Cortex of kidney (tissue), 1 donor: ENCODE measurements around the gene SERPINA5.
"Not testable (repeated sequence)": the region's sequence is repeated elsewhere in the genome, so short reads cannot be mapped to it uniquely, and the experiment has no call there.

ENCODE experiments used
- DNase-seq: peaks from one replicate; lab custom pipeline; 2025; lab: John Stamatoyannopoulos, UW

The SERPINA5 gene

DNA sequence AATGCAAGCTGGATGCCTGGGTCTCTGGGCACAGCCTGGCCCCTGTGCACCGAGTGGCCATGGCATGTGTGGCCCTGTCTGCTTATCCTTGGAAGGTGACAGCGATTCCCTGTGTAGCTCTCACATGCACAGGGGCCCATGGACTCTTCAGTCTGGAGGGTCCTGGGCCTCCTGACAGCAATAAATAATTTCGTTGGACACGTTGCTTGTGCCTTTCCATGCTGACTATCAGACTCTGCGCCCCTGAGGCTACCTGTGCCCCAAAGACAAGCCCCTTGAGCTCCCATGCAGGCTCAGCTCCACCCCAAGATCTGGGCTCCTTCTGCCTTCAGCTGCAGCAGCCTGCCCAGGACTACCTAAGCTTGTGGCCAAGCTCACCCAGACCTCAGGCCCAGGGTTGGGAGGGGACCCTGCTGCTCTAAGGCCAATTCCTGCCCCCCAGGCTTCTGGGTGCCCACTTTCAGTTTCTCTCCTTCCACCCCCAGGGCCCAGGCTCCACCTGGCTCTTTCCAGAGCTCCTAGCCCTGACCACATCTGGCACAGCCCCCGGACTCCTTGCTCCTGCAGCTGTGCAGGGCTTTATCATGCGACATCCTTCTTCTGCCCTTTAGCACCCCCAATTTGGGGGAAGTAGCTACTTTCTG is 42.8 kb downstream of the SERPINA5 start:
- no peak for DNase-seq

DNA sequence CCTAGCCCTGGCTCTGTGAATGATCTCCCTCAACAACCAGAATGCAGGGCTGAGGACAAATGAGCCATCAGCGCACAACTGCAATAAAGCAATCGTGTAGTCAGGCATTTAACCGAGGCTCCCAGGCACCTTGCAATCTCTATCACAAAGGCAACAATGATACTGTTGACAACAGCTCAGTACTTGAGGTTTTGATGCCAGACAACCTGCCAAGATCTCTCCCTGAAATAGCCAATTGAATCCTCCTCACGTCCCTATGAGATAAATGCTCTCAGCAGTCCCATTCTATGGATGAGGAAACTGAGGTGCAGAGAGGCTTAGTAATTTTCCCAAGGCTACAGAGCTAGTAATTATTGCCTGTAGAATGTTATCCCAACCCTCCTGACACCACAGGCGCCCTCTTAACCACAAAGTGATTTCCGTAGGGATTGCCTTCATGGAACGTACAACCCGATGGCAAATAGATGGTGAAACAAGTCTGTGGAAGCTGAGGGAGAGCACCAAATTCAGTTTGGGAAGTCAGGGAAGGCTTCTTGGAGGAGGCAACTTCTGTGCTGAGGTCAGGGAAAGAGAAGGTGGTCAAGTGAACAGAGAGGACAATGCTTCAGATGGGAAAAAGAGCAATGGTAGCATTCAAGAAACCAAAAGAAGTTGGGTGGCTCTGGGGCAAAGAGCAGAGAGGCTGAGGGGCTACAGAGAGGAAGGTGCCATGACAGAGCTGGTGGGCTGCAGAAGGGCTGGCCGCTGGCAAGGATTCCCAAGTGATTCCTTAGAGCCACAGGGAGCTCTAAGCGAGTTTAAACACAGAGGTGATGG is 43.5 kb downstream of the SERPINA5 start:
- no peak for DNase-seq

DNA sequence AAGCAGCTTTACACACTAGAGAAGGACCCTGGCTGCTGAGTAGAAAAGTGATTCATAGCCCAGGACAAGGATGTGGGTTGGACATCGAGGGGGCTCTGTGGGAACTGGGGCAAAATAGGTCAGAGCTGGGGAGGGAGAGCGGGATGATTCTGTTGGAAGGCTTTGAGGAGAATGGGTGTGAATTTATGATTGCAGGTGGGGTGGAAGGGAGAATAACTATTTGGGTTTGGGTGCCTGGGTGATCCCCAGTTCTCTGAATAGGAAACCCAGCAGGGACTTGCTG is 44.1 kb downstream of the SERPINA5 start:
- DNase-seq: no peak

DNA sequence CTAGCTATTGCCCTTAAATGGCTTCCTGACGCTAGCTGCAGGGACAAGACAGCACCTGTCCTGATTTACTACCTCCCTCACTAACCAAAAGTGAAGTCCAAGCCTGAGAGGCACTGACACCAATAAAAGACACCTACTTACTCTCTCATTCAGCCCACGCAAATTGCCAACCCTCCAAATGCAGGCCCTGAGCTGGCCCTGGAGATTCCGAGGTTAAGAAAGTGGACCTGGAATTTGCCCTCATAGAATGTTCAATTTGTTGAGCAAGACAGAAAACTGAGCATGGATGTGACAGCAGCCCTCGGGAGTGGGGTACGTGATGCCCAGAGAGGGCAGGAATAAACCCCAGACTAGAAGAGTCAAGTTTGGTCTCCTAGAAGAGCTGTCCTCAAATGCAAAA is 47.4 kb downstream of the SERPINA5 start:
- DNase-seq: no peak

DNA sequence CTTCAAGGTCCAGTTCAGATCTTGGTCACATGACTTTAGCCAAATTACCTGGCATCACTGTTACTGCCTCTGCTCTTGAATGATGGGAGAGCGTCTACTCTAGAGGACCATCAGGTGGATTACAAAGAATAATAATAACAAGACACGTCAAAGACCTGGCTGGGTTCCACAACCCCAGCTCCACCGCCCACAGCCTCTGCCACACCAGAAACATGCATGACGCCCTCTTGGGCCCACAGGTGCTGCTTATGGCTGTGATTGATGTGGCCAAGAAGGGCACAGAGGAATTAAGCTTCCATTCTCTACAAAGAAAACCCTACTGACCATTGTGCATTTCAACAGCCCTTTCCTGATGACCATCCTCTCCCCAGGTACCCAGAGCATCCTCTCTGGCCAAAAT is 49.2 kb downstream of the SERPINA5 start:
- no peak for DNase-seq

DNA sequence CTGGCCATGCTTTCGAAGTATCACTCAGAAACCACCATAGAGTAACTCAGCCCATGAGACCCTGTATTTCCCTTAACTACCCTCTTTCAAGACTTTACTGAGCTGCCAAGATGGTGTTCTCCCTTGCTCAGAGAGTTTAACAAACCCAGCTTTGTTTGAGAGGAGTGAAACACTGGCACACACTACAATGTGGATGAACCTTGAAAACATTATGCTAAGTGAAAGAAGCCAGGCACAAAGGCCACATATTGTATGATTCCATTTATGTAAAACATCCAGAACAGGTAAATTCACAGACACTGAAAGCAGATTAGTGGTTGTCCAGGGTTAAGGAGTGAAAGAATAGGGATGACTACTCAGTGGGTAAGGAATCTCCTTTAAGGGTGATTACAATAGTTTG is 49.8 kb downstream of the SERPINA5 start:
- no peak for DNase-seq

DNA sequence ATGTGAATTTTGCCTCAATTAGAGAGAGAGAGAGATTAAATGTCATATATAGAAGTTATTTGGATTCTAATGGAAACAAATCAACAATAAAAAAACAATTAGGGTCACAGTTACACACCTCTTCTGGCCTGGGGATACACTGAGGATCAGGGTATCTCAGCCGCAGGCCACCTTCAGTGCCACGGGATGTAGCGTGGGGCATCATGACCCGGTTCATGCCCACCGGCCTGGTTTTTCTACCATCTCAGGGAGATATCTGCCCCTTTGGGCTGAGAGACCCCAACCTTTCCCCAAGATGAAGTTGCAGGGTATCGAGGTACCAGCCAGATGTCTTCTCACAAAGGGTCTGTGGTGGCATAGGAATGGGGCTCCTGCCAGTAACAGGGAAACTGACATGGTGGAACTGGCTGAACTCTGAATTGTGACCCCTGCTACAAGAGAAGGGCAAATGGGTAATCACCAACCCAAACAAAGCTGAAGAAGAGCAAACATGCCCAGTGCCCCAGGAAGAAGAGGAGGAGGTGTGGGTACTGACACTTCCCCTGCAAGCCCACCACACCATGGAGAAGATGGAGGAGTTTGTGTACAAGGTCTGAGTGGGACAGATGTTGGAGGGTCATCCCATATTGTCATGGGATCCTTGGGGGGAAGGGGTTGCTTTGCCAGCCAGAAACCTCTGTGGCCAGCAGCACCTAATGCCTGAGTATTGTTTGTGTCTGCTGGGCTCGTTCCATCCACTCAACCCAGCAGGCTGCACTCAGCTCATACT is 50.5 kb downstream of the SERPINA5 start:
- no peak for DNase-seq

DNA sequence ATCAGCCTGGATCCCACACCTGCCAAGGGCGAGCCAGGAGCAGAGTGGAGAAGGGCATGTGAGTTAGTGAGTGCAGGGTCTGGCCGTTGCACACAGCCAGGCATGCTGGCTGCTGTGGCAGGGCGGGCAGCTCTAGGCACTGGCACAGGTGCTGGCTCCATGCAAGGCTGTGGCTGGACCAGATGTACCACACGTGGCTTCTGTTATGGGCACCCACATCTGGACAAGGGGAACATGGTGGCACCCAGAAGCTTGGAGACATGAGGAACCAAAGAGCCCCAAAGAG is 51.0 kb downstream of the SERPINA5 start:
- DNase-seq: no peak

DNA sequence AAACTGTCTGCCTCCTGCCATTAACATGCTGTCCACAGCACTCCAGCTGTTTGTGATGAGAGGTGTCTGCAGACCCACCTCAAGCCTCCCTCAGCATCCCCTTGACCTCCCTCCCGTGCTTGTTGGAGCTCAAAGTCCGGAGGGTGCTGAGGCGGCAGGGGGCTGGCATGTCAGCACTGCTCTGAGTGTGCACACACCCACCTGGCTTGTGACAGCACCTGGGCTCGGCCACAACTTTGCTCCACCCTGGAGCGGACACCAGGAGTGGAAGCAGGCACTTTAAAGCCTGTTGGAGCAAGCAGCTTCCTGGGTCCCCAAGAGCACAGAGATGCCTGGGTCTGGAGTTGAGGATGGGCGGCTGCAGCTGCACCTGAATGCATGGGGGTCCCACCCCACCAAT is 51.9 kb downstream of the SERPINA5 start:
- no peak for DNase-seq

DNA sequence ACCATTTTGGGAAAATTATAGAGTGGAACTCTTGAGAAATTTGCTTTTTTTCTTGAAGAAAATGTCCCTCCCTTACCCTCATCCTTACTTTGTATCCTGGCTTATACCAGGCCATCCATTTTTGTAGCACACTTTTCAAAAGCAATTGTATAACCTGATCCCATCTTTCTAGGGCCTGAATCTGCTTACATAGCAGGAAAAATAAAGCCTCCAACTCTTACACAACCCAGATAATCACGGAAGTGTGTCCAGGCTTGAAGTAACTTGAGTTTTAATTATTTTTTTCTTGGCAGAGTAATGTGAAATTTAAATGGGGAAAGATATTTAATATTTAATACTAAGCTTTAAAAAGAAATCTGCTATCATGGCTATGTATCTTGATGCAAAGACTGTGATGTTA is 53.9 kb downstream of the SERPINA5 start:
- DNase-seq: no peak

DNA sequence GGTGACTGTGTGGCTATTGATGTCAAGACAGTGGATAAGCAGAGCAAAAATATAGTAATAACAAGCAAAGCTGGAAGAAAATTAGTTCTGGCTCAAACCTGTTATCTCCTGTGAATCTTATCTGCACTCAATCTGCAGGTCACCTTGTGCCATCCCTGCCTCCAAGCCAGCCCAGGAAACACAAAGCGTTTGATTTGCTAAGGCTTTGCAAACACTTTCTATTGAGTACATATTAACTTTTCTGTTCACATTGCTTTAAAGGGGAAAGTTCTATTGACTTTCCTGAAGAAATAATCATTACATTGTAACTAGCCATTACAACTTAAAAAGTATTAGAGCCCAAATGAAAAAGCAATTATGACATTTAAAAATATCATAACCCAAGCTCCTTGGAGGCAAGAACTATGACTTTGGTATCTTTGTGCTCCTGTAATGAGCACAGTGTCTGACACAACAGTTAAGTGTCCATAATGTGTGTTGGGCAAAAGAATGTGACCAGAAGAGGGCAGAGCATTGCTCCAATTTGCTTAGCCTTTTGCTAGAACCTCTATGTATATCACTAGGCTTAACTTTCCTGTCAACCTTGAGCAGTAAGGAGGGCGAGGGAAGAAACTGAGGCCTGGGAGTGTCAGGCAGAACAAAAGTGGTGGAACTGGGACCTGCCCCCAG is 55.7 kb downstream of the SERPINA5 start:
- no peak for DNase-seq

DNA sequence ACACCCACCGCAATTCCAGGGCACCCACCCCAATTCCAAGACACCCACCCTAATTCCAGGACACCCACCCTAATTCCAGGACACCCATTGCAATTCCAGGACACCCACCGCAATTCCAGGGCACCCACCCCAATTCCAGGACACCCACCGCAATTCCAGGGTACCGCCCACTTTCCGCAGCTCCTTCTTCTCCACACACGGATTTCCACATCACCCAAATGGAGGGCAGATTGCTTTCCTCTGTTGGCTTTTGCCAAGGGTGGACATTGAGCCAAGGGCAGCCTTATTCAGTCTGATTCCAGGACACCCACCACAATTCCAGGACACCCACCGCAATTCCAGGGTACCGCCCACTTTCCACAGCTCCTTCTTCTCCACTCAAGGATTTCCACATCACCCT is 56.6 kb downstream of the SERPINA5 start:
- DNase-seq: not testable (repeated sequence)

DNA sequence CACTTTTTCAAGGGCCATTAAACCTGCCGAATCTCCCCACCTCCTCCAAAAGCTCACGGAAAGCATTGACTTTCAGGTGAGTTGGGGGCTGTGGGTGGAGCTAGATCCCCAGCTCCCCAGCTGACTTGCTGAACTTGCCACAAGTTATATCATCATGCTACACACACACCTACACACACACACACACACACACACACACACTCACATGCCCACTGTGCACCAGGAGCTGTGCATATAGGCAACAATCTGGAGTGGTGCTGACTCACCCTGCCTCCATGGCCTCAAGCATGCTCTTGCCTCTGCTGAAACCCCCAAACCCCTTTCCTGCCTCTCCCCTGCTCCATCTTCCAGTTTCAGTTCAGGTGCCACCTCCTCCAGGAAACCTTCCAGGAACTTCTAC is 57.1 kb downstream of the SERPINA5 start:
- no peak for DNase-seq

DNA sequence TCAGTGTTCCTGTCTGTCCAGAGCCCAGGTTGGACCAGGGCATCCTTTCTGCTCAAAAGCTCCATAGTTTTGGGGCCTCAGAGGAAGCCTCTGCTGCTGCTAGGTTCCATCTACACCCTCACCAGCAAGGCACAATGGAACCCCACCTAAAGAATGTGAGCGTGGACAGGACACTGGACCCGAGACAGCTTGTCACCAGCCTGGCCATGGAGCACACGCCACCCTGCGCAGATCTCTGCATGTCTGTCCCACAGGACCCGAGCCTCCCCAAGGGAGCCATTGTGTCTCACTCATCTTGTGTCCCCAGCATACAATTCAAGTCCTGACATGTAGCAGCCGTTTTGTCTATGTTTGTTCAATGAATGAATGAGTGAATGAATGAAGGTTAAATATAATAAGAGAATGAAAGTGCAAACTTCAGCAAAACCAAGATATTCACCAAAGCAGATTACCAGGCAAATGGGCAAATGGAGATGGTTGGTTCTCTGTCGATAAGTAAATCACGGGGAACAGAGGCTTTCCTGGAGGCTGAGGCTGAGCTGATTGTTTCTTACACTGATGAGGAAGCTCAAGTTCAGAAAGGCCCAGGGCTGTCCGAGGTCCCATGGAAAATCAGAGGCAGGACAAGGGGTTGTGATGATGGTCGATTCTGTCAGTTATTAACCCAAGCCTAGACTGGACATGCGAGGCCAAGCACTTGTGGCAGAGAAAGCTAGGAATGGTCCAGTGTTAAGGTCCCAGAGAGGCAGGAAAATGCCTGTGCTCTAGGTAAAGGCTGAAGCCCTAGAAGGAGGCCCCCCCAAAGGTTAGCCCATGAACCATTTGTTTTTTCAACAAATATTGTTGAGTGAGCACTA is 58.0 kb downstream of the SERPINA5 start:
- DNase-seq: no peak

DNA sequence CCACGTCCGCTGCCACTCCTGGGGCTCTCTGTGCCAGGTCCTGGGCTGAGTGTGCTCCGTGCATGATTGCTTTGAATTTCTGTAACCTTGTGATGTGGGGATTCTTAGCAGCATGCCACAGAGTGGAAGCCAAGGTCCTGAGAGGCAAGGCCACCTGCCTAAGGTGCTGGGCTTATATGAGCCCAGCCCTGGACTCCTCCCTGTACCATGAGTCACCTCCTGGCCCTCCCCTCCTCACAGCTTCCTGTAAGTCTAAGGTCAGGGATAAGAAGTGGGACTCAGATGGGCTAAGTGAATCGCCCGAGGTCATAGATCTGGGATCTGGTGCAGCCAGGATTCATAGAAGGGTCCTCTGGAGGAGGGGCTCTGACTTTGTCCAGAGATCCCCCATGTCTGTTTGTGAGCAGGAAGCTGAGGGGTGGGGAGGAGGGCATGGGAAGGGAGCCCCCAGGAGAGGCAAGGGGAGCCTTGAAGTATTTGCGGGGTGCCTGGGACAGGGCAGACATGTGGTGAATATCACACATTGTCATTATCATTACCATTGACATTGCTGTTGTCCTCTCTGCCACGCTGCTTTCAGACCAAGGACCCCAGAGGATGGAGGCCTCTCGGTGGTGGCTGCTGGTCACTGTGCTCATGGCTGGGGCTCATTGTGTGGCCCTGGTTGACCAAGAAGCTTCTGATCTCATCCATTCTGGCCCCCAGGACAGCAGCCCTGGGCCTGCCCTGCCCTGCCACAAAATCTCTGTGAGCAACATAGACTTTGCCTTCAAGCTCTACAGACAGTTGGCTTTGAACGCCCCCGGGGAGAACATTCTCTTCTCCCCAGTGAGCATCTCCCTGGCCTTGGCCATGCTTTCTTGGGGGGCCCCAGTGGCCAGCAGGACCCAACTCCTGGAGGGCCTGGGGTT is 59.8 kb downstream of the SERPINA5 start:
- no peak for DNase-seq

DNA sequence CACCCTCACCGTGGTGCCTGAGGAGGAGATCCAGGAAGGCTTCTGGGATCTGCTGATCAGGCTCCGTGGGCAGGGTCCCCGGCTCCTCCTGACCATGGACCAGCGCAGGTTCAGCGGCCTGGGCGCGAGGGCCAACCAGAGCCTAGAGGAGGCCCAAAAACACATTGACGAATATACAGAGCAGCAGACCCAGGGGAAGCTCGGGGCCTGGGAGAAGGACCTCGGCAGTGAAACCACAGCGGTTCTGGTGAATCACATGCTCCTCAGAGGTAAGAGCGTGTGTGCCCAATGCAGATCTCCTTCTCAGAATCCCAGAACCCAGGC is 60.4 kb downstream of the SERPINA5 start:
- no peak for DNase-seq
